Esophagus squamous epithelium (tissue), 5 donors: ENCODE results near the gene GTF2IRD1. TPM values are rescaled to one million over a fixed set of nuclear protein-coding genes. Genes with fewer than 3 reads are reported as not detected.
"Not testable (repeated sequence)": the region's sequence is repeated elsewhere in the genome, so short reads cannot be mapped to it uniquely, and the experiment has no call there.

ENCODE experiments used
- DNase-seq: peaks from one replicate; lab custom pipeline; 2025; lab: John Stamatoyannopoulos, UW
- H3K27ac ChIP-seq, 4 donors: fragments of 200-600 bp; sonication (generic); one replicate each; pipeline ENCODE4 v1.5.1; 2016 to 2019; ENCODE audit warnings: mild to moderate bottlenecking in 1 of 4
- H3K27me3 ChIP-seq, 4 donors: fragments of 200-600 bp; sonication (generic); 1 replicate in 3 of 4; 2 replicates in 1 of 4; pipeline versions ENCODE4 v1.5.1 to v1.6.0; 2017 to 2021; ENCODE audit warnings: antibody characterized with exemption in 1 of 4
- H3K36me3 ChIP-seq, 3 donors: fragments of 200-600 bp; sonication (generic); one replicate each; pipeline ENCODE4 v1.5.1; 2016 to 2019
- H3K4me1 ChIP-seq, 3 donors: fragments of 200-600 bp; sonication (generic); one replicate each; pipeline ENCODE4 v1.5.1; 2017 to 2019
- H3K4me3 ChIP-seq, 4 donors: fragments of 200-600 bp; sonication (generic); 1 replicate in 3 of 4; 2 replicates in 1 of 4; pipeline ENCODE4 v1.5.1; 2016 to 2019; ENCODE audit warnings: mild to moderate bottlenecking in 2 of 4, moderate library complexity in 1 of 4
- H3K9me3 ChIP-seq, 3 donors: fragments of 200-600 bp; sonication (generic); one replicate each; pipeline ENCODE4 v1.5.1; 2016 to 2019
- CTCF ChIP-seq, 6 experiments: fragments of 450-650 bp in 4 of 6; fragments of 200-600 bp in 2 of 6; sonication (generic) in 2 of 6; IDR thresholded peaks; one replicate each; pipeline ENCODE4 v1.5.1; 2016 to 2019; ENCODE audit warnings: antibody characterized with exemption in 6 of 6, mild to moderate bottlenecking in 4 of 6, moderate library complexity in 4 of 6
- POLR2A ChIP-seq, 4 donors: fragments of 450-650 bp; IDR thresholded peaks; one replicate each; pipeline ENCODE4 v1.6.1; 2017; ENCODE audit warnings: antibody characterized with exemption in 4 of 4, mild to moderate bottlenecking in 4 of 4, moderate library complexity in 3 of 4
- WGBS, 2 donors: methylation state at CpG; one replicate each; pipeline ENCODE4 v1.1.5; 2018; 5-methylcytosine and 5-hydroxymethylcytosine counted together
- intact Hi-C: fragments of 100-400 bp; cut with DNase I; formaldehyde crosslinking; loops from one replicate; pipeline ENCODE4 v1.15.0; 2022
- total RNA-seq, 4 donors: library from RNA; depleted of rRNA; stranded (reverse); fragments of >200 nt; gene quantifications; one replicate each; pipeline ENCODE4 v1.1.0, GENCODE V29; 2016
- donor health status: DM: yes; HTN: yes; CAD: no.

Gene GTF2IRD1
- total RNA-seq, 4 donors from 2014 or later = 26.8 to 35.6 (median 28.5) TPM

GRCh38 chr7:74482629-74483401 is 29.1 kb downstream of the GTF2IRD1 start:
- DNase-seq = no peak
- Histone ChIP-seq H3K27me3 (no peaks in the 10 kb centered on the region), H3K27ac (peak overlapping the region; percentile 56 to 96 (median 86)), H3K4me1 (peaks cover 46 to 76% (median 51%) of the 10 kb centered on the region in 3 donors), H3K36me3 (no peaks in the 10 kb centered on the region), H3K9me3 (no peaks in the 10 kb centered on the region), H3K4me3 (no peak overlapping the region)
- WGBS, 2 donors = 60 to 67% methylated on average over 16 of the region's 16 CpGs
- intact Hi-C loops = no loop called here
- TF ChIP-seq CTCF (IDR thresholded peaks at IDR 0.05) (no peak), POLR2A (IDR thresholded peaks at IDR 0.05) (no peak)

- H3K36me3 ChIP-seq = no peaks in the 10 kb centered on the region
- peaks cover 38 to 67% (median 43%) of the 10 kb centered on the region in 3 donors for H3K4me1 ChIP-seq
- TF ChIP-seq POLR2A (IDR thresholded peaks at IDR 0.05) = no peak
- no peak for TF ChIP-seq CTCF (IDR thresholded peaks at IDR 0.05)
- 40 to 51% methylated on average over 10 to 11 of the region's 11 CpGs for WGBS, 2 donors
- H3K27me3 ChIP-seq = no peaks in the 10 kb centered on the region
- H3K4me3 ChIP-seq = no peak overlapping the region
- no peak for DNase-seq
- intact Hi-C loops = no loop called here
- no peaks in the 10 kb centered on the region for H3K9me3 ChIP-seq
- peak overlapping the region; percentile 56 to 96 (median 84) for H3K27ac ChIP-seq
Observed at GRCh38 chr7:74483402-74484336, 30.0 kb downstream of the GTF2IRD1 start.

- intact Hi-C loops = no loop called here
- peaks cover 19 to 48% (median 23%) of the 10 kb centered on the region in 3 donors for H3K4me1 ChIP-seq
- WGBS, 2 donors = 82 to 84% methylated on average over 7 of the region's 7 CpGs
- H3K36me3 ChIP-seq = no peaks in the 10 kb centered on the region
- H3K27me3 ChIP-seq = no peaks in the 10 kb centered on the region
- no peaks in the 10 kb centered on the region for H3K9me3 ChIP-seq
- no peak overlapping the region for H3K4me3 ChIP-seq
- no peak for TF ChIP-seq POLR2A (IDR thresholded peaks at IDR 0.05)
- TF ChIP-seq CTCF (IDR thresholded peaks at IDR 0.05) = no peak
- DNase-seq = no peak
- H3K27ac ChIP-seq = peak overlapping the region in 1 of 4 donors; percentile 96
Observed at GRCh38 chr7:74485611-74486010, 31.9 kb downstream of the GTF2IRD1 start.

- H3K4me3 ChIP-seq, H3K9me3 ChIP-seq, H3K27me3 ChIP-seq, intact Hi-C loops, DNase-seq, H3K27ac ChIP-seq: not testable (repeated sequence)
- Histone ChIP-seq H3K36me3 (peaks cover 0 to 20% (median 0%) of the 10 kb centered on the region in 3 donors), H3K4me1 (peaks cover 5 to 18% (median 6%) of the 10 kb centered on the region in 3 donors)
- WGBS, 2 donors = 83 to 86% methylated on average over 8 of the region's 8 CpGs
Observed at GRCh38 chr7:74488518-74489030, 34.9 kb downstream of the GTF2IRD1 start.
